ENCODE data around the gene LHFPL6. TPM values are rescaled to one million over a fixed set of nuclear protein-coding genes. Genes with fewer than 3 reads are reported as not detected.

Gene LHFPL6
- total and polyA plus RNA-seq, 12 donors = 41.5 to 65.8 (median 55.4) TPM

DNA sequence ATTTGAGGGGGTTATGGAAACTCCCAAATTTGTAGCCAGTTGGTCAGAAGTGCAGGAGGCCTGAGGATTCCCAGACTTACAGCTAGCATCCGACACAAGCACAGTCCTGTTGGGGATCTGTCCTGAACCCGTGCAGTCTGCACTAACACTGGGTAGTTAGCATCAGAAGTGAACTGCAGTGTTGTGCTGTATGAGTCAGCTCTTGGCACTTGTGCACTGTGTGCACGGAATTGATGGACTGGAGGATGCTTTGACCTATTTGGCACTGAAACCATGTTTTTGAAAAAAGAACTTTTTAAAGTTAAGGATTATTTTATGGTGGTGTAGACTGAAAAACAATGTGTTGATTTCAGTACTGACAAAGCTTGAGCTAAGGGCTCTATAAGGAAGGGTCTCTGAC, 285.7 kb downstream of the LHFPL6 start:
- Histone ChIP-seq H3K4me3 (no peak overlapping the region), H3K4me1 (peaks cover 4 to 49% (median 33%) of the 10 kb centered on the region in 9 donors), H3K27me3 (no peaks in the 10 kb centered on the region), H3K9me3 (no peaks in the 10 kb centered on the region), H3K27ac (no peak overlapping the region), H3K36me3 (no peaks in the 10 kb centered on the region)
- intact Hi-C loops (cut with DNase I) = no loop called here
- ATAC-seq (peak; percentile 76 to 95 (median 88)), DNase-seq (peak; percentile 22 to 43)
- TF ChIP-seq, protein P1, sequence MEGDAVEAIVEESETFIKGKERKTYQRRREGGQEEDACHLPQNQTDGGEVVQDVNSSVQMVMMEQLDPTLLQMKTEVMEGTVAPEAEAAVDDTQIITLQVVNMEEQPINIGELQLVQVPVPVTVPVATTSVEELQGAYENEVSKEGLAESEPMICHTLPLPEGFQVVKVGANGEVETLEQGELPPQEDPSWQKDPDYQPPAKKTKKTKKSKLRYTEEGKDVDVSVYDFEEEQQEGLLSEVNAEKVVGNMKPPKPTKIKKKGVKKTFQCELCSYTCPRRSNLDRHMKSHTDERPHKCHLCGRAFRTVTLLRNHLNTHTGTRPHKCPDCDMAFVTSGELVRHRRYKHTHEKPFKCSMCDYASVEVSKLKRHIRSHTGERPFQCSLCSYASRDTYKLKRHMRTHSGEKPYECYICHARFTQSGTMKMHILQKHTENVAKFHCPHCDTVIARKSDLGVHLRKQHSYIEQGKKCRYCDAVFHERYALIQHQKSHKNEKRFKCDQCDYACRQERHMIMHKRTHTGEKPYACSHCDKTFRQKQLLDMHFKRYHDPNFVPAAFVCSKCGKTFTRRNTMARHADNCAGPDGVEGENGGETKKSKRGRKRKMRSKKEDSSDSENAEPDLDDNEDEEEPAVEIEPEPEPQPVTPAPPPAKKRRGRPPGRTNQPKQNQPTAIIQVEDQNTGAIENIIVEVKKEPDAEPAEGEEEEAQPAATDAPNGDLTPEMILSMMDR (IDR thresholded peaks at IDR 0.05) = no peak
- 30 to 42% methylated on average over 3 of the region's 3 CpGs for WGBS, 2 donors

DNA sequence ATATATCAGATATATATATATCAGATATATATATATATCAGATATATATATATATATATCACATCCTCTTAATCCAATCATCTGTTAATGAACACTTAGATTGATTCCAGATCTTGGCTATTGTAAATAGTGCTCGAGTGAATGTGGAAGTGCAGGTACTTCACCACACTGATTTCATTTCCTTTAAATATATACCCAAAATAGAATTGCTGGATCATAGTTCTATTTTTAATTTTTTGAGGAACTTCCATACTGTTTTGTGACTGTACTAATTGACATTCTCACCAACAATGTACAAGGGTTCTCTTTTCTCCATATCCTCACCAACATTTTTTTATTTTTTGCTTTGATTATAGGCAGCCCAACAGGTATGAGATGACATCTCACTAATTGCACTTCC, 287.2 kb downstream of the LHFPL6 start:
- Histone ChIP-seq H3K4me1 (peaks cover 4 to 53% (median 32%) of the 10 kb centered on the region in 9 donors), H3K9me3 (no peaks in the 10 kb centered on the region), H3K4me3 (no peak overlapping the region), H3K36me3 (no peaks in the 10 kb centered on the region), H3K27me3 (no peaks in the 10 kb centered on the region), H3K27ac (no peak overlapping the region)
- WGBS, 2 donors = 23 to 30% methylated on average over 1 of the region's 1 CpG
- ATAC-seq (no peak), DNase-seq (no peak)
- TF ChIP-seq, protein P1 (IDR thresholded peaks at IDR 0.05) = no peak
- intact Hi-C loops (cut with DNase I) = no loop called here

DNA sequence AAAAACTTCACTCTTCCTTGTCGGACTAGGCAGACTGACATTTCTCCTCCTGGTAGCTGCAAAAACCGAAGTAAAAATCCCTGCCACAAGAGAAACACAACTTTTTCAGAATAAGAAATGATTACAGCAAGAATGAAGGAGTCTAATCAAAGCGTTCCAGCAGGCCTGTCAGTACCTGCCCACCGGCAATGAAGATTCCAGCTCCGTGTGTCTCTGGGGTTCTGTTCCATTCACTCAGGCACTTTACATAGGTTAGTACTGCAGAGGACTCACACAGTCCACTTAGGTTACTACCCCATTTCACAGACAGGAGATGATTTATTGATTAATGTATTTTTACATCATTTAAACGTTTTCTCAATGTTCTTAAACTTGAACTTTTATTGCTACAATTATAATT, 289.3 kb downstream of the LHFPL6 start:
- H3K27me3 ChIP-seq = no peaks in the 10 kb centered on the region
- no peak overlapping the region for H3K27ac ChIP-seq
- TF ChIP-seq, protein P1 (IDR thresholded peaks at IDR 0.05) = no peak
- intact Hi-C loops (cut with DNase I) = no loop called here
- H3K4me1 ChIP-seq = peaks cover 4 to 48% (median 28%) of the 10 kb centered on the region in 9 donors
- DNase-seq (no peak), ATAC-seq (no peak)
- H3K4me3 ChIP-seq = no peak overlapping the region
- WGBS, 2 donors = 86 to 90% methylated on average over 6 of the region's 6 CpGs
- H3K9me3 ChIP-seq = no peaks in the 10 kb centered on the region
- no peaks in the 10 kb centered on the region for H3K36me3 ChIP-seq

DNA sequence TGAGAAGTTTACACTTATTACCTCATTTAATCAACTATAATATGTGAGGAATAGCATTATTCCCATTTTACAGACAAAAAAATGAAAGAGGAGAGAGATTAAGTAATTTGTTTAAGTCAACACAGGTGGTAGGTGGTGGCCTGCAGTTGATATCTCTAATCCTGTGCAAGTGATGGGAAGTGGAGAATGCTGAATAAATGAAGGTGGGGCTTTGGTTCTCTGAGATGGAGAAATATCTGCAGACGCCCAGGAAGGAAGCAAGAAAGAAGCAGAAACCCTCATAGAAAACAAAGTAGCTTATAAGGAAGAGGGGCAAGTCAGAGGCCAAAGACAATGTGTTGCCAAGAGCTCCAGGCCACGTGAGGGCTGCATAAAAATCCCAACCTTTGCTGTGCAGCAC, 290.4 kb downstream of the LHFPL6 start:
- ATAC-seq = no peak
- no peaks in the 10 kb centered on the region for H3K9me3 ChIP-seq
- intact Hi-C loops (cut with DNase I) = no loop called here
- no peak for DNase-seq
- TF ChIP-seq, protein P1 (IDR thresholded peaks at IDR 0.05) = no peak
- H3K27me3 ChIP-seq = no peaks in the 10 kb centered on the region
- H3K27ac ChIP-seq = no peak overlapping the region
- 75 to 93% methylated on average over 2 of the region's 2 CpGs for WGBS, 2 donors
- peaks cover 4 to 39% (median 24%) of the 10 kb centered on the region in 9 donors for H3K4me1 ChIP-seq
- H3K4me3 ChIP-seq = no peak overlapping the region
- H3K36me3 ChIP-seq = no peaks in the 10 kb centered on the region

All from heart right ventricle (tissue), 16 donors.